K562 (cell line): Measurements from ENCODE around the gene B9D2. TPM values are rescaled to one million over a fixed set of nuclear protein-coding genes. Genes with fewer than 3 reads are reported as not detected.

ENCODE experiments used
- BCOR ChIP-seq: fragments of 450-650 bp; IDR thresholded peaks from 2 replicates; pipeline ENCODE4 v1.6.1; 2016
- EWSR1 ChIP-seq: fragments of 450-650 bp; IDR thresholded peaks from 2 replicates; pipeline ENCODE4 v1.6.1; 2018; ENCODE audit warnings: borderline replicate concordance, mild to moderate bottlenecking, low read depth, moderate library complexity; ENCODE audit not compliant: partially characterized antibody
- L3MBTL2 ChIP-seq: fragments of 450-650 bp; IDR thresholded peaks from 2 replicates; pipeline ENCODE4 v1.6.1; 2016; ENCODE audit warnings: mild to moderate bottlenecking, moderate library complexity
- MAFK ChIP-seq: IDR thresholded peaks from 2 replicates; pipeline ENCODE4 v1.6.1; 2011; ENCODE audit warnings: low read length, improper control_type of control experiment
- NR2C2 ChIP-seq, 2 experiments: fragments of 200-800 bp in 1 of 2; sonication (Bioruptor generic) in 1 of 2; sonication (generic) in 1 of 2; formaldehyde crosslinking in 1 of 2; IDR thresholded peaks; 2 replicates each; pipeline versions ENCODE4 v1.6.1 to v1.8.0; 2016 to 2022; ENCODE audit warnings: mild to moderate bottlenecking in 1 of 2, missing compliant biosample characterization in 1 of 2, missing genetic modification characterization in 1 of 2, missing genetic modification reagents in 1 of 2
- RAD21 ChIP-seq, 2 experiments: fragments of 250-450 bp in 1 of 2; fragments of 450-650 bp in 1 of 2; sonication (Bioruptor Pico) in 1 of 2; formaldehyde crosslinking in 1 of 2; IDR thresholded peaks in 1 of 2; conservative IDR thresholded peaks in 1 of 2; 2 replicates each; pipeline versions ENCODE4 v1.4.0 to v1.8.0; 2020 to 2022; ENCODE audit warnings: mild to moderate bottlenecking in 2 of 2, moderate library complexity in 1 of 2
- TBP ChIP-seq: optimal IDR thresholded peaks from 2 replicates; pipeline ENCODE3; 2011; ENCODE audit warnings: low read depth, low read length, improper control_type of control experiment
- ZNF232 ChIP-seq: sonication (generic); formaldehyde crosslinking; IDR thresholded peaks from 2 replicates; pipeline ENCODE4 v1.8.0; 2022; ENCODE audit warnings: mild to moderate bottlenecking, missing genetic modification reagents
- polyA plus RNA-seq, 8 experiments: library from polyadenylated mRNA; depleted of rRNA in 4 of 8; stranded (reverse) in 5 of 8; unstranded in 3 of 8; fragments of >200 nt; fragmentation: Nextera tagmentation in 2 of 8; fragmentation: Illumina TruSeq in 1 of 8; extraction: Ambion mirVana in 2 of 8; extraction: Trizol in 1 of 8; gene quantifications; 2 replicates each; pipeline versions ENCODE4 v1.2.1 to v1.2.3, GENCODE V29; 2011 to 2014; ENCODE audit warnings: inconsistent platforms in 1 of 8, missing spikeins in 1 of 8
- total RNA-seq, 7 experiments: library from RNA; depleted of rRNA in 6 of 7; stranded (reverse); fragments of >200 nt in 6 of 7; fragmentation: Illumina TruSeq in 2 of 7; extraction: Trizol in 2 of 7; gene quantifications; 2 replicates each; pipeline versions ENCODE4 v1.2.1 to v1.2.3, GENCODE V29; 2011 to 2021; ENCODE audit warnings: low replicate concordance in 1 of 7
- TF ChIP-seq, protein P1 (sequence below): fragments of 450-650 bp; IDR thresholded peaks from 2 replicates; pipeline ENCODE4 v1.6.1; 2016; ENCODE audit warnings: mild to moderate bottlenecking, moderate library complexity
- TF ChIP-seq, protein P2 (sequence below): sonication (generic); formaldehyde crosslinking; IDR thresholded peaks from 2 replicates; pipeline ENCODE4 v1.8.0; 2022; ENCODE audit warnings: missing genetic modification reagents, mild to moderate bottlenecking, moderate library complexity, borderline replicate concordance
- TF ChIP-seq, protein P3 (sequence below): fragments of 450-650 bp; IDR thresholded peaks from 2 replicates; pipeline ENCODE4 v1.6.1; 2017; ENCODE audit warnings: antibody characterized with exemption, mild to moderate bottlenecking

The B9D2 gene
- total and polyA plus RNA-seq, 9 of the 15 experiments (the other 6 are each of a cell fraction or from before 2014, with no cell fraction given) = 0.83 to 6.9 (median 2.8) TPM

DNA sequence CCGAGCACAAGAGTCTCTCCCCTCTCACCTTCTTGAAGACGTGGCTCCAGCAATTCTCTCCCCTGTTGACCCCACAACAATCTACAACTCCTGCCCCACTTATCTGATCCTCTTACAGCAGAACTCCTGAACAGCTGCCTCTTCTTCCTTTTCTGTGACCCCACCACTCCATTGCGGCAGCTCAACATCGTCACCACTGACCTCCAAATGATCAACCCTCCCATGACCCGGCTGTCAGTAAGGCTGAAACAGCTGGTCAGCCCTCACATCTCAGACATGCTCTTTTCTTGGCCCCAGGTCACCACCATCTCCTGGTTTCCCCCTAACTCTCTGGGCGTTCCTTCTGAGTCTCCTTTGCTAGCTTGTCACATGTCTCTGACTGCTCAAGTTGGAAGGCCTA, 31.4 kb upstream of the B9D2 start (continued):
- TF ChIP-seq, protein P1, sequence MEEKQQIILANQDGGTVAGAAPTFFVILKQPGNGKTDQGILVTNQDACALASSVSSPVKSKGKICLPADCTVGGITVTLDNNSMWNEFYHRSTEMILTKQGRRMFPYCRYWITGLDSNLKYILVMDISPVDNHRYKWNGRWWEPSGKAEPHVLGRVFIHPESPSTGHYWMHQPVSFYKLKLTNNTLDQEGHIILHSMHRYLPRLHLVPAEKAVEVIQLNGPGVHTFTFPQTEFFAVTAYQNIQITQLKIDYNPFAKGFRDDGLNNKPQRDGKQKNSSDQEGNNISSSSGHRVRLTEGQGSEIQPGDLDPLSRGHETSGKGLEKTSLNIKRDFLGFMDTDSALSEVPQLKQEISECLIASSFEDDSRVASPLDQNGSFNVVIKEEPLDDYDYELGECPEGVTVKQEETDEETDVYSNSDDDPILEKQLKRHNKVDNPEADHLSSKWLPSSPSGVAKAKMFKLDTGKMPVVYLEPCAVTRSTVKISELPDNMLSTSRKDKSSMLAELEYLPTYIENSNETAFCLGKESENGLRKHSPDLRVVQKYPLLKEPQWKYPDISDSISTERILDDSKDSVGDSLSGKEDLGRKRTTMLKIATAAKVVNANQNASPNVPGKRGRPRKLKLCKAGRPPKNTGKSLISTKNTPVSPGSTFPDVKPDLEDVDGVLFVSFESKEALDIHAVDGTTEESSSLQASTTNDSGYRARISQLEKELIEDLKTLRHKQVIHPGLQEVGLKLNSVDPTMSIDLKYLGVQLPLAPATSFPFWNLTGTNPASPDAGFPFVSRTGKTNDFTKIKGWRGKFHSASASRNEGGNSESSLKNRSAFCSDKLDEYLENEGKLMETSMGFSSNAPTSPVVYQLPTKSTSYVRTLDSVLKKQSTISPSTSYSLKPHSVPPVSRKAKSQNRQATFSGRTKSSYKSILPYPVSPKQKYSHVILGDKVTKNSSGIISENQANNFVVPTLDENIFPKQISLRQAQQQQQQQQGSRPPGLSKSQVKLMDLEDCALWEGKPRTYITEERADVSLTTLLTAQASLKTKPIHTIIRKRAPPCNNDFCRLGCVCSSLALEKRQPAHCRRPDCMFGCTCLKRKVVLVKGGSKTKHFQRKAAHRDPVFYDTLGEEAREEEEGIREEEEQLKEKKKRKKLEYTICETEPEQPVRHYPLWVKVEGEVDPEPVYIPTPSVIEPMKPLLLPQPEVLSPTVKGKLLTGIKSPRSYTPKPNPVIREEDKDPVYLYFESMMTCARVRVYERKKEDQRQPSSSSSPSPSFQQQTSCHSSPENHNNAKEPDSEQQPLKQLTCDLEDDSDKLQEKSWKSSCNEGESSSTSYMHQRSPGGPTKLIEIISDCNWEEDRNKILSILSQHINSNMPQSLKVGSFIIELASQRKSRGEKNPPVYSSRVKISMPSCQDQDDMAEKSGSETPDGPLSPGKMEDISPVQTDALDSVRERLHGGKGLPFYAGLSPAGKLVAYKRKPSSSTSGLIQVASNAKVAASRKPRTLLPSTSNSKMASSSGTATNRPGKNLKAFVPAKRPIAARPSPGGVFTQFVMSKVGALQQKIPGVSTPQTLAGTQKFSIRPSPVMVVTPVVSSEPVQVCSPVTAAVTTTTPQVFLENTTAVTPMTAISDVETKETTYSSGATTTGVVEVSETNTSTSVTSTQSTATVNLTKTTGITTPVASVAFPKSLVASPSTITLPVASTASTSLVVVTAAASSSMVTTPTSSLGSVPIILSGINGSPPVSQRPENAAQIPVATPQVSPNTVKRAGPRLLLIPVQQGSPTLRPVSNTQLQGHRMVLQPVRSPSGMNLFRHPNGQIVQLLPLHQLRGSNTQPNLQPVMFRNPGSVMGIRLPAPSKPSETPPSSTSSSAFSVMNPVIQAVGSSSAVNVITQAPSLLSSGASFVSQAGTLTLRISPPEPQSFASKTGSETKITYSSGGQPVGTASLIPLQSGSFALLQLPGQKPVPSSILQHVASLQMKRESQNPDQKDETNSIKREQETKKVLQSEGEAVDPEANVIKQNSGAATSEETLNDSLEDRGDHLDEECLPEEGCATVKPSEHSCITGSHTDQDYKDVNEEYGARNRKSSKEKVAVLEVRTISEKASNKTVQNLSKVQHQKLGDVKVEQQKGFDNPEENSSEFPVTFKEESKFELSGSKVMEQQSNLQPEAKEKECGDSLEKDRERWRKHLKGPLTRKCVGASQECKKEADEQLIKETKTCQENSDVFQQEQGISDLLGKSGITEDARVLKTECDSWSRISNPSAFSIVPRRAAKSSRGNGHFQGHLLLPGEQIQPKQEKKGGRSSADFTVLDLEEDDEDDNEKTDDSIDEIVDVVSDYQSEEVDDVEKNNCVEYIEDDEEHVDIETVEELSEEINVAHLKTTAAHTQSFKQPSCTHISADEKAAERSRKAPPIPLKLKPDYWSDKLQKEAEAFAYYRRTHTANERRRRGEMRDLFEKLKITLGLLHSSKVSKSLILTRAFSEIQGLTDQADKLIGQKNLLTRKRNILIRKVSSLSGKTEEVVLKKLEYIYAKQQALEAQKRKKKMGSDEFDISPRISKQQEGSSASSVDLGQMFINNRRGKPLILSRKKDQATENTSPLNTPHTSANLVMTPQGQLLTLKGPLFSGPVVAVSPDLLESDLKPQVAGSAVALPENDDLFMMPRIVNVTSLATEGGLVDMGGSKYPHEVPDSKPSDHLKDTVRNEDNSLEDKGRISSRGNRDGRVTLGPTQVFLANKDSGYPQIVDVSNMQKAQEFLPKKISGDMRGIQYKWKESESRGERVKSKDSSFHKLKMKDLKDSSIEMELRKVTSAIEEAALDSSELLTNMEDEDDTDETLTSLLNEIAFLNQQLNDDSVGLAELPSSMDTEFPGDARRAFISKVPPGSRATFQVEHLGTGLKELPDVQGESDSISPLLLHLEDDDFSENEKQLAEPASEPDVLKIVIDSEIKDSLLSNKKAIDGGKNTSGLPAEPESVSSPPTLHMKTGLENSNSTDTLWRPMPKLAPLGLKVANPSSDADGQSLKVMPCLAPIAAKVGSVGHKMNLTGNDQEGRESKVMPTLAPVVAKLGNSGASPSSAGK = peak; percentile 16; the same call in 1 of the 2 replicates
- TF ChIP-seq NR2C2 (CRISPR knock-in tag; IDR thresholded peaks at IDR 0.05) (0 out of 2 replicates have a peak, but pooled peaks have one; percentile 19), NR2C2 (tag; IDR thresholded peaks at IDR 0.05) (peak; percentile 73), RAD21 (CRISPR knock-in tag; conservative IDR thresholded peaks at IDR 0.05 in 1 of 2, IDR thresholded peaks at IDR 0.05 in 1 of 2) (0 out of 4 replicates have a peak, but pooled peaks of 1 of the 2 experiments have one; percentile 13), L3MBTL2 (peak; percentile 34; the same call in 1 of the 2 replicates), MAFK (no peak), EWSR1 (no peak), ZNF232 (no peak), BCOR (0 out of 2 replicates have a peak, but pooled peaks have one; percentile 11), TBP (no peak)
- TF ChIP-seq, protein P2, sequence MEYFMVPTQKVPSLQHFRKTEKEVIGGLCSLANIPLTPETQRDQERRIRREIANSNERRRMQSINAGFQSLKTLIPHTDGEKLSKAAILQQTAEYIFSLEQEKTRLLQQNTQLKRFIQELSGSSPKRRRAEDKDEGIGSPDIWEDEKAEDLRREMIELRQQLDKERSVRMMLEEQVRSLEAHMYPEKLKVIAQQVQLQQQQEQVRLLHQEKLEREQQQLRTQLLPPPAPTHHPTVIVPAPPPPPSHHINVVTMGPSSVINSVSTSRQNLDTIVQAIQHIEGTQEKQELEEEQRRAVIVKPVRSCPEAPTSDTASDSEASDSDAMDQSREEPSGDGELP (CRISPR knock-in tag) = peak; percentile 93
- TF ChIP-seq, protein P3, sequence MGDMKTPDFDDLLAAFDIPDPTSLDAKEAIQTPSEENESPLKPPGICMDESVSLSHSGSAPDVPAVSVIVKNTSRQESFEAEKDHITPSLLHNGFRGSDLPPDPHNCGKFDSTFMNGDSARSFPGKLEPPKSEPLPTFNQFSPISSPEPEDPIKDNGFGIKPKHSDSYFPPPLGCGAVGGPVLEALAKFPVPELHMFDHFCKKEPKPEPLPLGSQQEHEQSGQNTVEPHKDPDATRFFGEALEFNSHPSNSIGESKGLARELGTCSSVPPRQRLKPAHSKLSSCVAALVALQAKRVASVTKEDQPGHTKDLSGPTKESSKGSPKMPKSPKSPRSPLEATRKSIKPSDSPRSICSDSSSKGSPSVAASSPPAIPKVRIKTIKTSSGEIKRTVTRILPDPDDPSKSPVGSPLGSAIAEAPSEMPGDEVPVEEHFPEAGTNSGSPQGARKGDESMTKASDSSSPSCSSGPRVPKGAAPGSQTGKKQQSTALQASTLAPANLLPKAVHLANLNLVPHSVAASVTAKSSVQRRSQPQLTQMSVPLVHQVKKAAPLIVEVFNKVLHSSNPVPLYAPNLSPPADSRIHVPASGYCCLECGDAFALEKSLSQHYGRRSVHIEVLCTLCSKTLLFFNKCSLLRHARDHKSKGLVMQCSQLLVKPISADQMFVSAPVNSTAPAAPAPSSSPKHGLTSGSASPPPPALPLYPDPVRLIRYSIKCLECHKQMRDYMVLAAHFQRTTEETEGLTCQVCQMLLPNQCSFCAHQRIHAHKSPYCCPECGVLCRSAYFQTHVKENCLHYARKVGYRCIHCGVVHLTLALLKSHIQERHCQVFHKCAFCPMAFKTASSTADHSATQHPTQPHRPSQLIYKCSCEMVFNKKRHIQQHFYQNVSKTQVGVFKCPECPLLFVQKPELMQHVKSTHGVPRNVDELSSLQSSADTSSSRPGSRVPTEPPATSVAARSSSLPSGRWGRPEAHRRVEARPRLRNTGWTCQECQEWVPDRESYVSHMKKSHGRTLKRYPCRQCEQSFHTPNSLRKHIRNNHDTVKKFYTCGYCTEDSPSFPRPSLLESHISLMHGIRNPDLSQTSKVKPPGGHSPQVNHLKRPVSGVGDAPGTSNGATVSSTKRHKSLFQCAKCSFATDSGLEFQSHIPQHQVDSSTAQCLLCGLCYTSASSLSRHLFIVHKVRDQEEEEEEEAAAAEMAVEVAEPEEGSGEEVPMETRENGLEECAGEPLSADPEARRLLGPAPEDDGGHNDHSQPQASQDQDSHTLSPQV = 0 out of 2 replicates have a peak, but pooled peaks have one; percentile 24
